Smooth muscle cell (in vitro differentiated cells): ENCODE data around the gene MARK4. TPM values are rescaled to one million over a fixed set of nuclear protein-coding genes. Genes with fewer than 3 reads are reported as not detected.

Source experiments
- DNase-seq: peaks from one replicate; lab custom pipeline; 2025; ENCODE audit not compliant: unreplicated experiment; lab: John Stamatoyannopoulos, UW
- H2AFZ ChIP-seq: fragments of 200-600 bp; sonication (generic); 2 replicates; pipeline ENCODE4 v1.6.0; 2016; ENCODE audit warnings: antibody characterized with exemption, low read depth, mild to moderate bottlenecking
- H3F3A ChIP-seq: fragments of 200-600 bp; sonication (generic); 2 replicates; pipeline ENCODE4 v1.6.0; 2017; ENCODE audit warnings: antibody characterized with exemption, low read depth
- H3K27ac ChIP-seq: fragments of 200-600 bp; sonication (generic); 2 replicates; pipeline ENCODE4 v1.5.1; 2016; ENCODE audit warnings: low read depth, mild to moderate bottlenecking
- H3K27me3 ChIP-seq: fragments of 200-600 bp; sonication (generic); 2 replicates; pipeline ENCODE4 v1.6.1; 2016; ENCODE audit warnings: low read depth, mild to moderate bottlenecking
- H3K36me3 ChIP-seq: fragments of 200-600 bp; sonication (generic); 2 replicates; pipeline ENCODE4 v1.5.1; 2016; ENCODE audit warnings: low read depth
- H3K4me1 ChIP-seq: fragments of 200-600 bp; sonication (generic); 2 replicates; pipeline ENCODE4 v1.5.1; 2016; ENCODE audit warnings: low read depth
- H3K4me2 ChIP-seq: fragments of 200-600 bp; sonication (generic); 2 replicates; pipeline ENCODE4 v1.6.0; 2016; ENCODE audit warnings: mild to moderate bottlenecking
- H3K4me3 ChIP-seq: fragments of 200-600 bp; sonication (generic); 2 replicates; pipeline ENCODE4 v1.5.1; 2016; ENCODE audit warnings: mild to moderate bottlenecking
- H3K79me2 ChIP-seq: fragments of 200-600 bp; sonication (generic); 2 replicates; pipeline ENCODE4 v1.6.0; 2016; ENCODE audit warnings: low read depth, mild to moderate bottlenecking
- H3K9ac ChIP-seq: fragments of 200-600 bp; sonication (generic); 2 replicates; pipeline ENCODE4 v1.6.0; 2016; ENCODE audit warnings: low read depth
- H3K9me3 ChIP-seq: fragments of 200-600 bp; sonication (generic); replicated peaks from 2 replicates; pipeline ENCODE4 v1.5.1; 2016; ENCODE audit warnings: low read depth
- H4K20me1 ChIP-seq: fragments of 200-600 bp; sonication (generic); 2 replicates; pipeline ENCODE4 v1.6.0; 2016; ENCODE audit warnings: low read depth
- CTCF ChIP-seq: fragments of 200-600 bp; sonication (generic); IDR thresholded peaks from 2 replicates; pipeline ENCODE4 v1.5.1; 2017; ENCODE audit warnings: borderline replicate concordance, mild to moderate bottlenecking, antibody characterized with exemption; ENCODE audit not compliant: insufficient read depth, poor library complexity, severe bottlenecking
- WGBS: methylation state at CpG from one replicate; pipeline ENCODE4 v1.1.7; 2016; ENCODE audit warnings: low lambda C conversion rate; 5-methylcytosine and 5-hydroxymethylcytosine counted together
- polyA plus RNA-seq: library from polyadenylated mRNA; unstranded; fragments of >200 nt; fragmentation: Nextera tagmentation; extraction: Ambion mirVana; gene quantifications from 2 replicates; pipeline ENCODE4 v1.2.1, GENCODE V29; 2016
- total RNA-seq: library from RNA; depleted of rRNA; stranded (reverse); fragments of >200 nt; gene quantifications from 2 replicates; pipeline ENCODE4 v1.2.3, GENCODE V29; 2014

MARK4 gene
- total and polyA plus RNA-seq, 2 experiments from 2014 or later, result 15.6 to 23.0 TPM

DNA sequence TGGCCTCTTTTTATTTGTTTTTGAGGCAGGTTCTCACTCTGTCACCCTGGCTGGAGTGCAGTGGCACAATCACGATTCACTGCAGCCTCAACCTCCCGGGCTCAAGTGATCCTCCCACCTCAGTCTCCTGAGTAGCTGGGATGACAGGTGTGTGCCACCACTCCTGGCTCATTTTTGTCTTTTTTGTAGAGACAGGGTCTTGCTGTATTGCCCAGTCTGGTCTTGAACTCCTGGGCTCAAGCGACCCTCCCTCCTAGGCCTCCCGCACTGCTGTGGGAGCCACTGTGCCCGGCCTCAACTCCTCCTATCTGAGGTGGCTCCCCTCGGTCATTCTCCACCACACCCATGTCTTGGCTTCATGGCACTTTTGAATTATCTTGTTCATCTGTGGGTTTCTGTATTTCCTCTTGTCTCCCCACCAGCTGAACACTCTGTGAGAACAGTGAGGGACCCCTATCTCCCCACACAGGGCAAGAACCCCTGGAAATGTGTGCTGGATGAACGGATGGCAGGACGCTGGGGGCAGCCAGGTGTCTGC, 63.7 kb downstream of the MARK4 start:
- no peak overlapping the region for H3K4me3 ChIP-seq
- H3F3A ChIP-seq, result no peaks in the 10 kb centered on the region
- H3K36me3 ChIP-seq, result no peaks in the 10 kb centered on the region
- TF ChIP-seq CTCF, result no peak
- H3K9me3 ChIP-seq, result no peaks in the 10 kb centered on the region
- H3K79me2 ChIP-seq, result no peaks in the 10 kb centered on the region
- no peak overlapping the region for H2AFZ ChIP-seq
- peaks cover 44% of the 10 kb centered on the region for H3K27me3 ChIP-seq
- H3K9ac ChIP-seq, result no peak overlapping the region
- no peak overlapping the region for H3K4me2 ChIP-seq
- no peaks in the 10 kb centered on the region for H4K20me1 ChIP-seq
- no peaks in the 10 kb centered on the region for H3K4me1 ChIP-seq
- no peak for DNase-seq
- no peak overlapping the region for H3K27ac ChIP-seq
- 86% methylated on average over 8 of the region's 8 CpGs for WGBS

- Histone ChIP-seq H3K36me3 (no peaks in the 10 kb centered on the region), H3K9me3 (no peaks in the 10 kb centered on the region), H3K9ac (no peak overlapping the region), H3K4me3 (no peak overlapping the region), H3K4me1 (no peaks in the 10 kb centered on the region), H3K79me2 (no peaks in the 10 kb centered on the region), H3F3A (no peaks in the 10 kb centered on the region), H3K4me2 (no peak overlapping the region), H3K27ac (no peak overlapping the region), H4K20me1 (no peaks in the 10 kb centered on the region), H2AFZ (no peak overlapping the region), H3K27me3 (peaks cover 44% of the 10 kb centered on the region)
- no peak for TF ChIP-seq CTCF
- no peak for DNase-seq
- 79% methylated on average over 21 of the region's 21 CpGs for WGBS
Observed at GRCh38 chr19:45315304-45315703, 64.2 kb downstream of the MARK4 start.

- no peak for TF ChIP-seq CTCF
- Histone ChIP-seq H3K4me2 (no peak overlapping the region), H3K27ac (no peak overlapping the region), H3K4me3 (no peak overlapping the region), H3F3A (no peaks in the 10 kb centered on the region), H3K27me3 (peaks cover 20% of the 10 kb centered on the region), H2AFZ (no peak overlapping the region), H3K4me1 (peaks cover 7% of the 10 kb centered on the region), H3K9me3 (no peaks in the 10 kb centered on the region), H3K36me3 (no peaks in the 10 kb centered on the region), H4K20me1 (no peaks in the 10 kb centered on the region), H3K9ac (no peak overlapping the region), H3K79me2 (no peaks in the 10 kb centered on the region)
- no peak for DNase-seq
- 87% methylated on average over 12 of the region's 12 CpGs for WGBS
Observed at GRCh38 chr19:45320997-45321775, 70.1 kb downstream of the MARK4 start.
